Natural killer cell (primary cell): Measurements from ENCODE around the gene C4BPA. TPM values are rescaled to one million over a fixed set of nuclear protein-coding genes. Genes with fewer than 3 reads are reported as not detected.

Experiments used
- ATAC-seq, 3 donors: fragments of 150-1000 bp in 2 of 3; fragments of 200-7000 bp in 1 of 3; cut with Tn5 transposase; 1 replicate in 1 of 3; 2 replicates in 2 of 3; pipeline ENCODE4 v1.10.0; 2021; ENCODE audit warnings: mild to moderate bottlenecking in 2 of 3, moderate library complexity in 2 of 3
- DNase-seq, 2 donors: peaks; one replicate each; pipeline versions ENCODE4 v3.0.0 to v3.0.0-alpha.2; 2013 to 2021; ENCODE audit warnings: mixed read lengths in 1 of 2
- H3K27ac ChIP-seq: one replicate; pipeline ENCODE4 v1.5.1; 2013; ENCODE audit warnings: mild to moderate bottlenecking, low read length
- H3K27me3 ChIP-seq: one replicate; pipeline ENCODE4 v1.6.1; 2013; ENCODE audit warnings: low read length; ENCODE audit not compliant: control insufficient read depth, insufficient read depth
- H3K36me3 ChIP-seq: one replicate; pipeline ENCODE4 v1.6.1; 2013; ENCODE audit warnings: low read length; ENCODE audit not compliant: control insufficient read depth, insufficient read depth
- H3K4me1 ChIP-seq: one replicate; pipeline ENCODE4 v1.6.1; 2013; ENCODE audit warnings: low read length; ENCODE audit not compliant: control insufficient read depth, insufficient read depth
- H3K4me3 ChIP-seq: one replicate; pipeline ENCODE4 v1.5.1; 2013; ENCODE audit warnings: low read length
- H3K9me3 ChIP-seq: one replicate; pipeline ENCODE4 v1.6.1; 2013; ENCODE audit warnings: low read length; ENCODE audit not compliant: control insufficient read depth, insufficient read depth
- H3K27ac Mint-ChIP-seq, 2 donors: one replicate each; pipeline ENCODE4 v1.8.0; 2022; ENCODE audit warnings: mild to moderate bottlenecking in 2 of 2, mixed read lengths in 2 of 2, moderate library complexity in 1 of 2
- H3K27me3 Mint-ChIP-seq, 2 donors: one replicate each; pipeline ENCODE4 v1.8.0; 2022; ENCODE audit warnings: low read depth in 2 of 2, mixed read lengths in 2 of 2
- H3K36me3 Mint-ChIP-seq: one replicate; pipeline ENCODE4 v1.8.0; 2022; ENCODE audit warnings: mixed read lengths
- H3K4me1 Mint-ChIP-seq, 2 donors: one replicate each; pipeline ENCODE4 v1.8.0; 2022; ENCODE audit warnings: mixed read lengths in 2 of 2
- H3K4me3 Mint-ChIP-seq: one replicate; pipeline ENCODE4 v1.8.0; 2022; ENCODE audit warnings: mild to moderate bottlenecking, moderate library complexity, mixed read lengths
- H3K9me3 Mint-ChIP-seq, 2 donors: one replicate each; pipeline ENCODE4 v1.8.0; 2022; ENCODE audit warnings: mixed read lengths in 2 of 2
- CTCF ChIP-seq: fragments of 200-600 bp; IDR thresholded peaks from one replicate; pipeline ENCODE4 v1.8.0; 2022; ENCODE audit warnings: antibody characterized with exemption
- WGBS: methylation state at CpG from one replicate; pipeline ENCODE4 v1.1.7; 2013; ENCODE audit warnings: missing lambda C conversion rate; ENCODE audit not compliant: insufficient coverage; 5-methylcytosine and 5-hydroxymethylcytosine counted together
- intact Hi-C: fragments of 100-400 bp; cut with micrococcal nuclease; formaldehyde crosslinking; loops from one replicate; pipeline ENCODE4 v1.14.2; 2022
- total RNA-seq, 4 donors: library from RNA; stranded (reverse); fragments of 120-200 nt in 1 of 4; gene quantifications; one replicate each; pipeline versions ENCODE4 v1.2.3 to v1.2.4, GENCODE V29; 2013 to 2022

Gene C4BPA
- total RNA-seq, 3 donors from 2014 or later (not counting 1 experiment from before 2014, with no cell fraction given): not detected

- intact Hi-C loops: no loop called here
- H3K27me3 ChIP-seq: no peaks in the 10 kb centered on the region
- TF ChIP-seq CTCF: no peak
- no peak overlapping the region for H3K4me3 ChIP-seq
- no peaks in the 10 kb centered on the region for H3K36me3 ChIP-seq
- Mint-ChIP-seq H3K4me1 (peaks cover 24 to 26% of the 10 kb centered on the region in 2 donors), H3K27ac (peak overlapping the region; percentile 68 to 72), H3K27me3 (peaks cover 0 to 4% of the 10 kb centered on the region in 2 donors), H3K4me3 (peak overlapping the region; percentile 74), H3K9me3 (no peaks in the 10 kb centered on the region), H3K36me3 (no peaks in the 10 kb centered on the region)
- DNase-seq (peak in 1 of 2 donors; percentile 29), ATAC-seq (peak; percentile 45 to 80 (median 78))
- H3K9me3 ChIP-seq: no peaks in the 10 kb centered on the region
- peaks cover 25% of the 10 kb centered on the region for H3K4me1 ChIP-seq
- WGBS: 51% methylated on average over 4 of the region's 4 CpGs
- H3K27ac ChIP-seq: no peak overlapping the region
Measured at GRCh38 chr1:207070811-207071210, 33.2 kb upstream of the C4BPA start.

- no peaks in the 10 kb centered on the region for H3K9me3 Mint-ChIP-seq
- H3K4me1 Mint-ChIP-seq: peaks cover 24 to 26% of the 10 kb centered on the region in 2 donors
Measured at GRCh38 chr1:207071426-207071825, 32.6 kb upstream of the C4BPA start.

GRCh38 chr1:207072233-207072632 lies 31.8 kb upstream of the C4BPA start:
- Mint-ChIP-seq H3K9me3 (no peaks in the 10 kb centered on the region), H3K36me3 (no peaks in the 10 kb centered on the region), H3K27ac (no peak overlapping the region), H3K4me3 (no peak overlapping the region), H3K4me1 (peaks cover 24 to 26% of the 10 kb centered on the region in 2 donors), H3K27me3 (peaks cover 0 to 6% of the 10 kb centered on the region in 2 donors)
- Histone ChIP-seq H3K4me1 (peaks cover 25% of the 10 kb centered on the region), H3K4me3 (no peak overlapping the region), H3K27ac (no peak overlapping the region), H3K36me3 (no peaks in the 10 kb centered on the region), H3K9me3 (no peaks in the 10 kb centered on the region), H3K27me3 (no peaks in the 10 kb centered on the region)
- no peak for ATAC-seq
- WGBS: 64% methylated on average over 8 of the region's 8 CpGs
- DNase-seq: no peak
- TF ChIP-seq CTCF: no peak
- intact Hi-C loops: no loop called here

More at GRCh38 chr1:207071426-207071825, 32.6 kb upstream of the C4BPA start:
- Histone ChIP-seq H3K4me3 (no peak overlapping the region), H3K27ac (no peak overlapping the region), H3K27me3 (no peaks in the 10 kb centered on the region), H3K9me3 (no peaks in the 10 kb centered on the region), H3K36me3 (no peaks in the 10 kb centered on the region), H3K4me1 (peaks cover 25% of the 10 kb centered on the region)
- Mint-ChIP-seq H3K27me3 (peaks cover 0 to 6% of the 10 kb centered on the region in 2 donors), H3K4me3 (no peak overlapping the region), H3K27ac (peak overlapping the region in 1 of 2 donors; percentile 72), H3K36me3 (no peaks in the 10 kb centered on the region)
- intact Hi-C loops: no loop called here
- ATAC-seq: no peak
- 76% methylated on average over 4 of the region's 6 CpGs for WGBS
- no peak for TF ChIP-seq CTCF
- DNase-seq: peak in 1 of 2 donors; percentile 70
